Activated CD8-positive, alpha-beta memory T cell treated with anti-CD3 and anti-CD28 coated beads, Interleukin-2, amount 50 U/mL, for 1 hour (primary cell): Measurements from ENCODE around the gene CEP112.
"Not testable (repeated sequence)": the region's sequence is repeated elsewhere in the genome, so short reads cannot be mapped to it uniquely, and the experiment has no call there.

Source experiments
- DNase-seq: peaks from one replicate; pipeline ENCODE4 v3.0.0-alpha.2; 2020; ENCODE audit errors: extremely low read depth

CEP112 gene

DNA sequence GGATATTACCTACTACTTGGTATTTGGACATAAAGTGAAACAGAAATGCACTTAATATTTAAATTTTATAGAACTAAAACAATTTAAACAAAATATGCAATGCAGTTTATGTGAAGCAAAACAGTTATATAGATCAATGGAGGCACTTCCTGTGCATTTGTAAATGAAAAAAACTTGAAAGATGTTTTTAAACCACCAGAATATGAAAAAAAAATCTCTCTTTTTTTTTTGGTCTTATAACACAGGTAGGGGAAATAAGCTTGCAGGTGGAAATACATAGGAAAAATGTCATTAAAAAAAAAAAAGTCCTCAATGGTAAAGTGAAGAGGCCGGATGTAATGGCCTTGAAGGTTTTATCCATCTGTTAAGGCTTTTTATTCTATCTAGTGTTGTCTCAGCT, 450.2 kb downstream of the CEP112 start:
- no peak for DNase-seq

DNA sequence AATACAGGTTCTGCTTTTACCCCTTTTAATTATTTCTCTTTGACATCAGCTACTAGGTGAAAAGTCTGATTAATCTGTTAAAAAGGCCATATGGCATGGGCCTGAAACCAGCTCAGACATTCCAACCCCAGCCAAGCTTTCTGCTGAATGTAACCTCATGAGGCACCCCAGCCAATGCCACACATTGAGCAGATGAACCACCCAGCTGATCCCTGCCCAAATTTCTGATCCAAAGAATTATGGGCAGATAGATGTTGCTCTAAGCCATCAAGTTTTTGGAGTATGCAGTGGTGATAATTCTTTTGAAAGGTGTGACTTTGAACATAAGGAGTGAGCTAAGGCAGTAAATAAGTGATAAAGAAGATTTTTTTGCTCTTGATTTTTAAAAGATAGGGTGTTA, 452.9 kb downstream of the CEP112 start:
- no peak for DNase-seq

DNA sequence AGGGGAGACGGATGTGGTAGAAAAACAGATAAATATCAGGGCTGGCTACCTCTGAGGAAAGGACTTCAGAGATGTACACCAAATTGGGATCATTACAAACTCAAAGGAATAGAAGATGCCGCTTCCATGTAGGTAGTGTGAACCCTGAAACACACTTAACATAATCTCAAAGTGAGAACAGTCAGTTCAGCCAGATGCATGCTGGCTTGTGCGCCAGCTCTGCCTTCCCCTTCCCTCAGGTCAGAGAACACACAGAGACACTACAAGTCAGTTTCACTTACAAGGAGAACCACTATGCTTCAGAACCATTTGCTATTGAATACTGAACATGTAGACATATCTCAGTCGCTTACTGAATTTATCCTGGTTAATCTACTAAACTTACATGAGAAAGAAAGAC, 454.5 kb downstream of the CEP112 start:
- no peak for DNase-seq

DNA sequence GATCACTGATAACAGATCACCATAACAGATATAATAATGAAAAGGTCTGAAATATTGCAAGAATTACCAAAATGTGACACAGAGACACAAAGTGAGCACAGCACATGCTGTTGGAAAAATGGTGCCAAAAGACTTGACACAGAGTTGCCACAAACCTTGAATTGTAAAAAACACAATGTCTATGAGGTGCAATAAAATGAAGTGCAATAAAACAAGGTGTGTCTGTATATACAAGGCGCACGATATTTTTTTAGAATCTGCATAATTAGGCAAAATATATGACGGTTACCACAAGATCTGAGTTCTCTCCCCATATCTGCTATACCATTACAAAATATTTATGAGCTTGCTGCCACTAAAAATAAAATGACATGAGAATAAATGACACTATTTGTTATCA, 458.6 kb downstream of the CEP112 start:
- DNase-seq, result no peak

DNA sequence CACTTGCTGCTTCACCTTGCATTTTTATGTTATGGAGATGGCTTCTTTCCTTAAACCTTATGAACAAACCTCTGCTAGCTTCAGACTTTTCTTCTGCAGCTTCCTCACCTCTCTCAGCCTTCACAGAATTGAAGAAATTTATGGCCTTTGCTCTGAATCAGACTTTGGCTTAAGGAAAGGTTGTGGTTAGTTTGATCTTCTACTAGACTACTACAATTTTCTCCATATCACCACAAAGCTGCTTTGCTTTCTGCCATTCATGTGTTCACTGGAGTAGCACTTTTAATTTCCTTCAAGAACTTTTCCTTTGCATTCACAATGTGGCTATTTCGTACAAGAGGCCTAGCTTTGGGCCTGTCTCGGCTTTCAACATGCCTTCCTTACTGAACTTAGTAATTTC, 459.3 kb downstream of the CEP112 start:
- not testable (repeated sequence) for DNase-seq

DNA sequence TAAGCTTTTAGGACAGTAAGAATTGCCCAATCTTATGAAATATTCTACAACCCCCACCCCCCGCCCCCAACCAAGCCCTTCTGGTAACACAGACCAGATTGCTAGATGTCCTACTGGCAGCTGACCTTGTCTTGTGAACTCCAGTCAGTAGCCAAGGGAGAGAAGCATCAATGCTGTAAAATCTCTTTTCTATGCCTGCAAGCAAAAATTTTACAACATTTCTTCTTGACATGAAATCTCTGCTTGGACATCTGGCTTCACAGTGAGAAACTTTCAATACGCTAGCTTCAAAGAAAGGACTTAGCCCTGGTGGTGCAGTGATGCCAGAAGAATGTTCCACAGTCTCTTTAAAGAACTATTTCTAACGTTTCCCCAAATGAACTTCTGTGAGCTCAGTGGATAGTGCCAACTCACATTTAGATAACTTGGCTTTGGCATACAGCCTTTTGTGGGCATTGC, 461.2 kb downstream of the CEP112 start:
- DNase-seq, result no peak

DNA sequence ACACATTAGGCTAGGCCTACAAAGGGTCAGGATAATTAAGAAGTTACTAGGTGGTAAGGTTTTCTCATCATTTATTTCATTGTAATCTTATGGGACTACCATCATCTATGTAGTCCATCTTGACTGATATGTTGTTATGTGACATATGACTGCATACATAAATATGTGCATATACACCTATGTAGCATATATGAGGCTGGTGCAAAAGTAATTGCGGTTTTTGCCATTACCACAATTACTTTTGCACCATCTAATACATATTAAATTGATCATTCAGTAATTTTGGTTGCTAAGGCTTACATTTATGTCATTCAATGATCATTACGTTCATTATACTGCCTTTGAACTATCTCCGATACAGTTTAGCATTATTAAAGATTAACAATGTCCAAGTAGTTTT, 462.7 kb downstream of the CEP112 start:
- no peak for DNase-seq

DNA sequence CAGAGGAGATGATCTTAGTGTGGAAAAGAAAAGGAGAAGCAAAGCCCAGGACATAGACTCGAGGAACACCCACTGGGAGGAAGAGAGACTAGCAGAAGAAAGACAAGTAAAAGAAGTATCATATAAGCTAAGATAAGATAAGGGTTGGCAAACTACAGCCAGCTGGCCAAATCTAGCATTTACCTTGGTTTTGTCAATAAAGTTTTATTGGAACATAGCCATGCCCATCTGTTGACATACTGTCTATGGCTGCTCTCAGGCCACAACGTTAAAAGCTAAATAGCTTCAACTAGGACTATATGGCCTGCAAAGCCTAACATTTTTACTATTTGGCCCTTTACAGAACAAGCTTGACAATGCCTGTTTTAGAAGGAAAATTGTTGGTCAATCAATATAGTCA, 464.1 kb downstream of the CEP112 start:
- DNase-seq, result no peak

DNA sequence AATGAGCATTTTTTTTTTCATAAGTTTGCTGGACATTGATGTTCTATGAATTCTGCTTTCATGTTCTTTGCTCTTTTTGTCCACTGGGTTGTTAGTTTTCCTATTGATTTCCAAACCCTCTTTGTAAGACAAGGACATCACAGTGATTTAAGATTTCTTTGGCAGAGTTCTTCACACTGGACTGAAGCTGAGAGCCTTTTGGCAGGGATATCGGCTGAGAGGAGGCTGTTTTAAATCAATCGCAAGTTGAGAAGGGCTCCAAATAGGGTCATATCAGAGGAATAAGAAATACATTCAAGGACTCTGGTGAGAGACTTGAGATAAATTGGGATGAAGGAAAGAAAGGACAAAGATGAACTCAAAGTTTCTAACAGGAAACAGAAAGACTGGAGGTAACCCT, 464.7 kb downstream of the CEP112 start:
- no peak for DNase-seq

DNA sequence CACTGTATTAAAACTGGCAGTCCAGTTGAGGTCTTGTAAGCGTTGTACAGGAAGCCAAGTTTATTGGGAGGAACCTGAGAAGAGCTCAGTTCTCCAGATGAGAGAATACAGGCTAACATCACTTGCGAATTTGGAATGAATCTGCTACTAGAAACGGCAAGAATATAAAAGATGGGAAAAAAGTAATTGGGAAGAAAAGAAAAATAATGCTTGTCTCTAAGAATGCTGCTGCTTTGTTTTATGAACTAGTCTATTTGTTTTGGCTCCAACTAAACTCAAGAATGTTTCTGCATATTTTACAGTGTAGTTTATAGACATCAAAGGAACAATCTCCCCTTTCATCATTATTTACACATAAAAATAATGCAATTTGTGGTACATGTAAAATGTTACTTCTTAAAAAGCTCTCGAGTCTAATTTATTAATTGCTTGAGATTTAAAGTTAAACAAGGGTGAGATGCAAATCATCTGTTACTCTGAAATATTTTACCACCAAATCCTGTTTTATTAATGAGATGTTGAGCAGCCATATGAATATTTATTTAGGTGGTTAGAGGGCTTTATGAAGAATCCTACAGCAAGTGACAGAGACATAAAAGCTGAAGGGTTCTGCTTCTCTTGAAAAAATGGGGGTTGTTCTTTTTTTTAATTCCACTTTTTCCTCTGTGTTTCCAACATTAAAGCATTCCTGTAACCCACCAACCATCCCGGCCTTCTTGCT, 468.3 kb downstream of the CEP112 start:
- DNase-seq, result no peak

DNA sequence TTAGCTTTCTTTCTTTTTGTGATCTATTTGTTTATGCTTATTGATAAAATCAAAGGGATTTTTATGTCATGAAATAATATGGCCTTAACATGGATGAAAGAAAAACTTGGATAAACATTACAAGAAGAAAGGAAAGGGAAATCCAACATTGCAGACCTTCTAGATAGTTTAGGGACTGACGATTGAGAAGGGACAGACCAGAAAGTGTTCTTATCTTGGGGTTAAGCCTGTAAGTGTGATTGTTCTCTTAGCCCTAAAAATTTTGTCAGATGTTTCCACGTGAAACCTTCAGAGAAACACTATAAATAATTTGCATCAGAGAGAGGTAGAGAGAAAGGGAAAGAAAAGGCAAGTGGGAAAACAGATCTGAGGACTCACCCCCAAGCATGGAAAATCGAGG, 473.3 kb downstream of the CEP112 start:
- DNase-seq, result no peak

DNA sequence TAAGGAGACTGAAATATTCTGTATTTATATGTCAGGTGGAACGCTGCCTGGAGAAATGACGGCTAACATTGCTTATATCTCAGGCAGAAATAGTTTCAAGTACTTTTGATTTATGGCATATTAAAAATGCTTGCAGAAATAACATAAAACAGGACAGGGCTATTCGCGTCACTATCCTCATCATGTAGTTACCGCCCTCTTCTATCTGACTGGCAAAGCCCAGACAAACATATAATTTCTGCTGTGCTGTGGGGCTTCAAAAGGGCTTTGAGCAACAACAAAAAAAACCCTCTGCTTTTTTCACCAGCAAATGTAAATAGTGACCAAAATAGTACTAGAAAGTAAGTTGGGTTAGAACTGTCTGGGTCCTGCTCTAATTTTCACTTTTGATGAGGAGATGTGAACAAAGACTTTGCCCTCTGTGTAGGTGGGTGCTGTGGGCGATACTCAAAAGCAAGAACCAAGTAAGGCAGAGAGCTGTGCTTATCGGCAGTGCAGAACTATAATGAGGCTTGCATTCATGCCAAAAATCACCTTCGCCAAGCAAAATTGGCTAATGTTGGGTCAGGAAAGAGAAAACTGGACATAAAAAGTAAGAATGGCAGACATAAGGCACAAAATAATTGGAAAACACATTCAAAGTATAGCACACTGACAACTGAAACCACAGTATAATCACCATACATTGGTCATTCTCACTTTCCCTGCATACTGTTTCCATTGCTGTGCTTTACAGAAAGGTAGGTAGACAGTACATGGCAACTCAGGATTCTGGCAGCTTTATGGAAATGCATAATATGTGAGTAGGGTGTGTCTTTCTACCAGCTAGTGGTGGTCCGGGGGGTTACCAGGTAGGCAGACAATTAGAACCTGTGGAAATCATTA, 479.3 kb downstream of the CEP112 start:
- DNase-seq, result no peak

DNA sequence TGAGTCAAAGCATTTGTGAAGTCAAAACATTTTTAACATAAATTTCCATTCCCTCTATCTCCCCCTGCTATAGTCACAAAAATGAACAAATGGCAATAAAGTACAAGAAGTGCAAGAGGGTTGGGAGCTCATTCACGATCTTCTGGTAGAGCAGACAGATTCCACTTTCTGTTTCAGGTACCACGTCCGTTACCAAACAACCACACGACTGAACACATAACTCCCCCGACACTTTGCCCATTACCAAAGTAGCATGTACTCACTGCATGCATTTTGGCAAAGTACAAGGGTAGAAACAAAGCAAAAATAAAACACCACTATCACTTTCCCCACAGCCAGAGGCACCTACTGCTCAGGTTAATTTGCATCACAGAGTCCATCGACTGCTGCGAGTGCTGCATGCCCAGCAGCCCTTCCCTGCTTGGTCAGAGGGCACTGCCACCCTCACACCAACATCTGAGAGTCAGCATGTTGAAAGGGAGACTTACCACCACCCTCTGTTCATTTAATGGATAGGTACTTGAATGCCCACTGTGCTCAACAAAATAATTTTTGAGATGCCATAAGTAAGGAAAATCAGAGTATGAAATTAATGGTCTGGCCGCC, 480.2 kb downstream of the CEP112 start:
- DNase-seq, result no peak

DNA sequence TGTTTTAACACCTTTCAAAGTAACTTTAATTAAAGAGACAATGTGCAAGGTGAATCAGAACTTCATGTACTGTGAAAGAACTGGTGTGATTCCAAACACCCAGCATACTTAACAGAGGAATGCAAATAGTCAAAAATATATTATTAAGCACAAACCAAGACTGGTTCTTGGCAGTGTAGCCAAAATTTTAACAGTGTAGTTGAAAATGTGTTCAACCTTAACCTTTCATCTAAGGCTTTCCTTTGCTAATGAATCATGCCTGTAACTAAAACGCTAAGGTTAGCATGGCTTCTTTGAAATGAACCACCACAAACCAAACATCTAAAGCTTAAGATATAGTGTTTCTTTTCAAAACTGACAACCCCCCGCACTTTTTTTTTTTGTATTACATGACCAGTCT, 484.2 kb downstream of the CEP112 start:
- DNase-seq, result no peak

DNA sequence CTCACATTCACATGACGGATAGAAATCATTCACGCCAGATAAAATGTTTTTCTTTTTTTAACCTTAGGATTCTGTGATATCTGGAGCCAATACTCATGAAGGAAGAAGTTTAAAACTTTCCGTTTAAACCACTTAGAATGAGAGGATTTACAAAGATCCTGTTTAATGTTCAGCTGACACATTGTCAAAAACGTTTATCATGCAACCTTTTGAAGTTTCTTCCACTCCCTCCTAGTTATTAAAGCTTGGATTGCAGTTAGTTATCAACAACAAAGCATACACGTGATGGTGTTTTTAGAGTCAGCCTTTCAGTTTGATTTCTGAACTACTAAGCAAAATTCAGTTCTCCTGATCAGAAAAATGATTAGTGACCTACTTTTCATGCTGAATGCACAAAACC, 487.2 kb downstream of the CEP112 start:
- no peak for DNase-seq

DNA sequence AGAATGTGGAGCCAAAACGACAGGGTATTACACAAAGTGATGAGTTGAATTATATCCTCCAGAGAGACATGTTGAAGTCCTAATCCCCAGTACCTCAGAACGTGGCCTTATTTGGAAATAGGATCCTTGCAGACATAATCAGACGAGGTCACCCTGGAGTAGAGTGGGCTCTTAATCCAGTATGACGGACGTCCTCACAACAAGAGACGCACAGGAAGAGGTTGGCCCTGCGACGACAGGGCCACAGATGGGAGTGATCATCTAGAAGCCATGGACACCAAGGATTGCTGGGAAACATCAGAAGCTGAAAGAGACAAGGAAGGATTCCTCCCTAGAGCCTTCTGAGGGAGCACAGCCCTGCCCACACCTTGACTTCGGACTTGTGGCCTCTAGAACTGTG, 488.0 kb downstream of the CEP112 start:
- no peak for DNase-seq

DNA sequence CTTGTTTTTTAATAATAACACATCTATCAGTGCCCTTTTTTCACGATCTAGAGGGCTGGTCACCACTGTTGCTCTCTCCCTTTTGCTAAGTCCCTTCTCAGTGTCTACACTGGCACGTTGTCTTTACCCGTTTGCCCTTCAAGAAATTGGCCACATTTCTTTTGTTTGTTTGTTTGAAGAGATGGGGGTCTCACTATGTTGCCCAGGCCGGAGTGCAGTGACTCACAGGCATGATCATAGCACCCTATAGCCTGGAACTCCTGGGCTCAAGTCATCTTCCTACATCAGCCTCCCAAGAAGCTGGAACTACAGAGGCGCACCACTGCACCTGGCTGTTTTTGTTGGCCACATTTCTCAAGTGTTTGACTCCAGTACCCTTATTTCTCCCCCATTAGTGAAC, 492.5 kb downstream of the CEP112 start:
- no peak for DNase-seq

DNA sequence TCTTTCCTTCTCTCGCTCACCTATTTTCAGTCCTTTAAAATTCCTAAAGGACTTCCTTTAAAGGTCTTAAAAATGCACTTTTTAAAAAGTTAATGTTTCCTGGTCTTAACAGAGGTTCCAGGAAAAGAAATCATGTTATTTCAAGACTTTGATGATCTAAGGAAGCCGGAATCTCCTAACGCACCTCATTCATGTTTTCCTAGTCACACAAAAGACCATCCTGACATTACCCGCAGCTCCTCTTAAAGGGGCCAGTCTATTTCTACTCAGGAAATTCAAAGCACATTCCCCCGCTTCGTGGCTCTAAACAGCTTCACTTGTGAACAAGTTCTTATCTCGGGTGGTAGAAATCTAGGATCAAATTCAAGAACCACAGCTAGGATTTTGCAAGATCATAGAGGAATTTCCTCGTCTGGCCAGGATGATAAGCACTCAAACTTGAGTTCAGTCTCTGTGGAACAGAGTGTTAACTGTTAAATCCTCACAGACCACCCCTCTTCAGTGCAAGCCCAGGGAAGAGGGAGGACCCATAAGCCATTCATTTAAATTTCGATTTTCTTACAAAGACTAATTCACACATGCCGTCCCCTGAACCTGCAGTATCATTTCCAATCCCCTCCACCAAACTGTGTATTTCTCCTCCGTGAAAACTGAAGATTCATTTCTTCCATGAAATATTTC, 493.4 kb downstream of the CEP112 start:
- no peak for DNase-seq

DNA sequence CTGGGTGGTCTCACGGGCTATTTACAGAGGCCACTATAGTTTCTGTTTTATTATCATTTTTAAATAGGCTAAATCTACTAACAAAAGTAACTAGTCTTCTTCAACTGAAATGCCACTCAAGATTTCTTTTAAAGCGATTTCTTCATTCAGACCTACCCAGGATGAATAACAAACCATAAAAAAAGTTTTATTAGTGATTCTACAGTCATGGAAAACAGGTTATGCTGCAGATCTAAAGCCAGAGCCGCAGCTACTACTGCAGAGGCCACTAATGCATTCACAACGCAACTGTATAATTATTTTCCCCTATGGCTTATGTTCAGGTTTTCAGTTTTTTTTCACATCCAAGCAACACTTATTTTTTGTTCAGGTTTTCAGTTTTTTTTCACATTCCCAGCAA, 494.3 kb downstream of the CEP112 start:
- DNase-seq, result no peak

DNA sequence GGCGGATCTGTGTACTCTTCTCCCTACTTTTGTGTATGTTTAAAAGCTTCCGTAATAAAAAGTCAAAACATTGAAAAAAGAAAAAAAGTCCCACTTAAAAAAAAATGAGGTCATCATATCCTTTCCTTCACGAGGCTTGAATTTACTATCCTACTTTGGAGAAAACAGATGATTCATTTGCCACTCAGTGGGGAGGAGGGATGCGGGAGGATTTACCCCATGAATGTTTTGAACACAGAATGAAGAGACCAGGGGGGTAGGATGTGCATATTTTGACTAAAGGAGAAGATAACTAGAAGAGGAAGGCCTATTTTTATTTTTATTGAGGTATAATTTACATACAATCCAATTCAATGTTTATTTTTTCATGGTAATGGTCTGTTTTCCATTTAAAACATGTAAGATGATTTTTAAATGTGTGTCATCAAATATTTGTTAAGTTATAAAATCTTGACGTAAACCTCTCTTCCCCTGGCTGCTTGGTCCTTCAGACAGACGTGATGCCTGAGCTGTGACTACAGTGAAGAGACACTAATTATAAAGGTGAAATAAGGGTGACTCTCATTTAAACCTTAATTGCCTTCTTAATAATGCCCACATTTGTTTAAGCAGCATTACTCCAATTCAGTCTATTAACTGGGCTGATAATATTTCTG, 495.1 kb downstream of the CEP112 start:
- no peak for DNase-seq

DNA sequence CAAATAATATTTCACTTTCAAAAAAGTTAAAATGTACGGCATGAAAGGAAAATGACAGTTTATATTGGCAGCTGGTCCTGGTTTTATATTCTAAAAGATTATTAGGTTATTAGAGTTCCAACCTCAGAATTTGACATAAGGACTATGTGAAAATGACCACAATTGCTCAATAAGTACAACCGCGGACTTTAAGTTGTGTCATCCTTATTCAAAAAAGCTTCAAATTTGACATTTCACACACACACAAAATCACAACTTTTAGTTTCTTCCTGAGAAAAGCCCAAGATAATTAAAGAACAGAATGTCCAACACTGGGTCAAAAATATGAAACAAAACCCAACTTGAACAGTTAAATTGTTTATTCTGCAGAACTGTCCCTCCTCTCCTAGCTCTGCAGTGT, 497.3 kb downstream of the CEP112 start:
- no peak for DNase-seq
